HG03521 (cell line): ENCODE data around the gene NR2F1-AS1.

Experiments
- ATAC-seq: cut with Tn5 transposase; IDR thresholded peaks from one replicate; pipeline ENCODE4 v1.9.1; 2021; ENCODE audit warnings: mild to moderate bottlenecking, moderate library complexity; ENCODE audit not compliant: unreplicated experiment

NR2F1-AS1 gene

GRCh38 chr5:93452255-93452654 is 128.8 kb downstream of the NR2F1-AS1 start:
- ATAC-seq = no peak

DNA sequence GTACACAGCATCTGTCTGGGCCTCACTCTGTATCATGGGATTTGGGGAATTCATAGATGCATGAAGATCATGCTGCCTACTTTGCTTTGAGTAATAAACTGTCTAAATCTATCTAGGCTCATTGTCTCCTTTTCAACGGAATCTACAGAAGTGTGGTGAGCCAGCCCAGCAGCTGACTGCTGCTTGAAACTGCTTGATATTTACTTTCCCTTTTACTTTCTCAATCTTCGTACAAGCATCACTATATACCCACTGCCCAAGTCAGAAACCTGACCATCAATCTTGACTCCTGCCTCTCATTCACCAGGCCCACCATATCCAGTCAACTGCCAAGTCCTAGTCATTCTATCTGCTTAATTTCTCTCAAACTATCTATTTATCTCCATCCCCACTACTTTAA is 142.9 kb downstream of the NR2F1-AS1 start:
- no peak for ATAC-seq

DNA sequence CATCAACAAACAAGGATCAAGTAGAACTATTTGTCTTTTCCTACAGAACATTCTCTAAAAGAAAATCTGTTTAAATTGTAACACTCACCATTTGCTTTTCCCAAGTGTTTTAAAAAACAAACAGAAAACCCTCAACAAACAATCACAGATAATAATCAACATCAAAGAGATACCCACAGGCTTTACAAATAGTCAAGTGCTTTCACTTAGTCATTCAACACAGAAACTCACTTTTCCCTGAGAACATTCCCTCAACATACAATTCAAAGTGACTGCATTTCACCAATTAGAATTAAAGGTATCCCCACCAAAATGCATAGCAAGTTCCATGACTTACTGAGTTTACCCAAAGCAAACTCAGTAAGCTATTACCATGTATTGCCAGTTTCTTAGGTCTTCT is 144.9 kb downstream of the NR2F1-AS1 start:
- ATAC-seq = no peak

DNA sequence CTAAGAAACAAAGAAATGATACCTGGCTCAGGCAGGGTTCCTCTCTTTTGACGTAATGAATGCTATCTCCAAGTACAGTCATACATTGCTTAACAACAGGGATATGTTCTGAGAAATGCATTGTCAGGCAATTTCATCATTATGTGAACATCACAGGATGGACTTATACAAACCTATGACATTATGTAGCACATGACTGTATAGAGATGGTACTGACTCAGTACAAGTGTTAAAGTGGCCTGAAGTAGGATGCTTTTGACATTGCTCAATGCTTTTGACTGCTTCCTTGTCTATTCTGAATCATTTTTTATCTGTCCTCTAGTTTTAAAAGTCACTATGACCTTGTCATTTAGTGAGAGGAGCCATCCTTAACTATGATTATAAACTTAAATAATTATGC is 147.6 kb downstream of the NR2F1-AS1 start:
- no peak for ATAC-seq

GRCh38 chr5:93431250-93431649 is 149.8 kb downstream of the NR2F1-AS1 start:
- ATAC-seq = no peak

- no peak for ATAC-seq
These were observed 150.3 kb downstream of the NR2F1-AS1 start for GRCh38 chr5:93430673-93431199.

DNA sequence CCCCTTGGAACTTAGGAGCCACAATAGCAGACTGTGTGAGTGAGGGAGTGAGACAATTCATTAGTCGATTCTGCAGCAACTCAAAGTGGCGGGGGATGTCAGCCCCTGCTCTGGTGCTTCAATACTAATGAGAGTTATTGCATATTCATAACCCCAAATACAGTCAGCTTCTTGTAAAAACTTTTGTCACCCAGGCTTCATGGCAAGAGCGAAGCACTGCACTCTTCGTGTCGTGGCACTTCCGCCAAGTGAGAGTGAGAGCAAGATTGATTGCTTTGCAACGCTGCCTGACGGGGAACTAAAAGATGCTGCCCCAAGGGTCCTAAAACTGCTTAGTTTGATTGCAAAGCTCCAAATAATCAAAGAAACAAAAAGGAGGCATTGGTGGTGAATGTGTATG is 150.9 kb downstream of the NR2F1-AS1 start:
- no peak for ATAC-seq

DNA sequence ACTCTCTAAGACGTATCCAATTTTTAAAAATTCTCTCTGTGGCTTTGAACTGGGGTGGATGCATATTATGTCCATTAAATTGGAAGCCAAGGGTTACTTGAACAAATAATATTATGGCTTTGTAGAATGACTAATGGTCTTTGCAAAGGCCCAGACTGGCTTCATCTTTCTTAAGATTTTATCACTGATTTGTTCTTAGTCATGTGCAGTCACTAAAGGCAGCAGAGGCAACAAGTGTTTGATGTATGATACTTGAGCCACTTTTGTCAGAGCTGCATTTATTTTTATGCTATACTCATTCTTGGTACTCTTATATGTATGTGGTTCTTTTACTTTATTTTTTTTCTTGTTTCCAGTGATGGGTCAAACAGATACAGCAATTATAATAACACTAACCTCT is 152.2 kb downstream of the NR2F1-AS1 start:
- ATAC-seq = no peak

DNA sequence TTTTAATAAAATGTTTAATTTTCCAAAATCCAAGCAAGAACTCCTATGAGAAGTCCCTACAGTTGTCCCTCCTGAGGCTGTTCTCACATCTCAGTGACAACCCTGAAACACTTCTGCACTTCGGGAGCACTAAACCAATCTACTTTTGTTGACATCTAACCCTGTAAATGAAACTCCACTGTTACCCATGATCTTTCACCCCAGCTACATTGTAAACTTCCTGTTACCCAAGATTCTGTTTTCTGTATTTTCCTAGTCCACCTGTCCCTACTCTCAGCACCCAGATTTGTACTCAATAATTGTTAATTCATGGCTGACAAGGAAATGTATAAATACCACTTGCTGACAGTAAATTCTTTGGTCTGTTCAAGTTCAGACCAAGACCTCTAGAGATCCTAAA is 153.7 kb downstream of the NR2F1-AS1 start:
- no peak for ATAC-seq

DNA sequence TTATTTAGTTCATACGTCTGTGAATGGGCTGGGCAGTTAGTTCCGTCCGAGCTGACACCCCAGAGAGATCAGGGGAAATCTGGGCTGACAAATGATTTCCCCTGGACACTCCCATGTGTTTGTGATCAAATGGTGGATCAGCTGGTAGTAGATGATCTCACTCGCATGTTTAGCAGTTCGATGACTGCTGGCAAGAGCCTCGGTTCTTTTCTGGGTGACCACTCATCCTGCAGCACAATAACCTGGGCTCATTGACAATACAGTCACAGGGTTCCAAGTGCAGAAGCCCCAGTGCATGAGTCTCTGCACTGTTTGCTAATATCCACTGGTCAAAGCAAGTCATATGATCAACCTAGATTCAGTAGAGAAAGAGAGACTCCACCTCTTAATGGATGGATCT is 155.9 kb downstream of the NR2F1-AS1 start:
- ATAC-seq = no peak

- ATAC-seq = no peak
These were observed 157.7 kb downstream of the NR2F1-AS1 start for GRCh38 chr5:93423300-93423699.

DNA sequence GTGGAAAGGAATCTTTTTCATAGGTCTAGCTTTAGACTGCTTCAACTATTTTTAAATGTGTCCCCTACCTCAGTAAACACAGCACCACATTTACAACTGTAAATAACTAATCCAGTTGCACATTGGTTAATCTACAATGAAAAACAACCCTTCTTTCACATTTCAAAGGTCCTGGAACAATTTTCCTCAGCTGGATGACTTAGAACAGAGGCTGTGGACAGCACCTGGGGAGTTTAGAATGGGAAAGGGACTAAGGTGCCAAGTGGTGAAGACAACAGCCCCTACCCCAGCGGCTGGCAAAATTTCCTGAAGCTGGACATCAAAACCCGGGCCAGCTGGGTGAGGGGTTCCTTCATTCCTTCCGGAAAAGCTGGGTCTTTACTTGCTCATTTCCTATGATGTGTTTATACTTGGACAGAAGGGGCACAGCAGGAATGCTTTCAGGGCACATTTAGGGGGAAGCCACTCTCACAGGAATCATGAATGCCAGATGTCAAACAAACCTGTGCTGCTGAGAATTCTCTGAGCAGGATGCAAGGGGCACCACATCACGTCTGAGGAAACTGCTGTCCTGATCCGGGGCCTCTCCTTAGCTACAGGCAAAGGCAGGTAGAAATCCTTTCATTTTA is 158.3 kb downstream of the NR2F1-AS1 start:
- no peak for ATAC-seq

GRCh38 chr5:93421987-93422401 is 159.0 kb downstream of the NR2F1-AS1 start:
- no peak for ATAC-seq

DNA sequence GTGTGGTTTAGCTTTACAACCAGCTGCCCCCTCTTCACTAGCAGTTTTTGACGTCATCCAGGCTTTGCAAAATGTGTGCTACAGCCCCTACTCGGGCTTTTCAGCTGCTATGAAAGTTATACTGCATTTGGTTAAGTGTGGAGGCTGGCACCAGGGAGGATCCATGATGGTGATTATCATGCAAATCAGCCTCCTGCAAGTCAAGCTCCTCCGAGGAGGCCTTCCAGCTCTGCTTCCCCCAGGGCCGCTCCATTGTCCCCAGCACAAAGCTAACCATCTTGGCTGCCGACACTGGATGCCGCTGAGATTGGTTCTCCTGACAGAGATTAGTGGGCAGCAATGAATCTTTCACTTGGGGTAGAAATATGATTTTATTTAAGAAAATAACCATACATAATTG is 159.6 kb downstream of the NR2F1-AS1 start:
- no peak for ATAC-seq

- ATAC-seq = no peak
These were observed 163.5 kb downstream of the NR2F1-AS1 start for GRCh38 chr5:93417490-93417889.

- no peak for ATAC-seq
These were observed 165.2 kb downstream of the NR2F1-AS1 start for GRCh38 chr5:93415819-93416218.

DNA sequence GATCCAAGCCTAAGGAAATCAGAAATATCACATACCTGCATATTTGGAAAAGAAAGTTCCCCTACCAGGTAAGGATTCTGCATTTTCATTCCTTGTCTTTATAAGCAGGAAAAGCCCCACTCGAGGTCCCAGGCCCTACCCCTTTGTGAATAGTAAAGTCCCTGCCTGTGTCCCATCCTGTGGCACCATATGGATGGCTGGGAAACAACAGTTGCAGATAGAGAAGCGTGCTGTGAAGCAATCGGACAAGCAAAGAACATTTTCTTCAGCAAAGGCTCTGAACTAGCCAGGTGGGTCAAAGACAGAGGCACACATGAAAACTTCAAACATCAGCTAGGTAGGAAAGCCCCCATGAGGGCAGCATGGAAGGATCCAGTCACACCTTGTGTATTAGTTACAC is 169.3 kb downstream of the NR2F1-AS1 start:
- no peak for ATAC-seq

DNA sequence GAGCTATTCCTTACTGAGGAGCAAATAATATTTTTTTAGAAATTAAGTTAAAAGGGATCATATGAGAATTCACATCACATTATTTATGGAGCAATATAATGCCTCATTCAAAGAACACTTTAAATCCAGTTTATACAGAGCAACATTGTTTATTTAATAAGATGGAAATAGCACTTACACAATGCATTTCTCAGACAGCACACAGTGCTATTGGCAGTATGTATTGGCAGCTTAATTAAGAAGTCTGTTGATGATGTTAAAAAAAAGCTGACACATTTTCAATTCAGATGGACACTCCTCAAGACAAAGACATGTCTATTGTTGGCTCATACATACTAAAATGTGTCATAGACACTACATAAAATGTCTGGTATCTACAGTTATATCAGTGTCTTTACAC is 171.3 kb downstream of the NR2F1-AS1 start:
- no peak for ATAC-seq

DNA sequence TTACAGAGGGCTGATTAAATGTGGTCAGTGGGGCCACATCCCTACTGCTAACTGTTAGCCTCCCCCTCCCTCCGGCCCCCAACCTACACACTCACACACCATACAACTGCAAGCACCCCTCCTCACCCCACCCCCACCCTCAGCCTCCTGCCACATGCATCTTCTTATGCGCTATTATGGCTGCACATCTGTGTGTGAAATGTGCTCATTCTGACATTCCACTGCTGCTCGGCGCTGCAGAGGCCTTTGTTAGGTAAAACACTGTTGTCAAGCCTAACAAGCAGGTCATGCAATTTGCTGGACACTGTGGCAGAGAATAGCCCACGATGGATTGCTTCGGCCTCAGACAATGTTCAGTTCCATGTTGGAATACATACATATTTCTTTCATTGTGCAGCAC is 173.6 kb downstream of the NR2F1-AS1 start:
- ATAC-seq = no peak

DNA sequence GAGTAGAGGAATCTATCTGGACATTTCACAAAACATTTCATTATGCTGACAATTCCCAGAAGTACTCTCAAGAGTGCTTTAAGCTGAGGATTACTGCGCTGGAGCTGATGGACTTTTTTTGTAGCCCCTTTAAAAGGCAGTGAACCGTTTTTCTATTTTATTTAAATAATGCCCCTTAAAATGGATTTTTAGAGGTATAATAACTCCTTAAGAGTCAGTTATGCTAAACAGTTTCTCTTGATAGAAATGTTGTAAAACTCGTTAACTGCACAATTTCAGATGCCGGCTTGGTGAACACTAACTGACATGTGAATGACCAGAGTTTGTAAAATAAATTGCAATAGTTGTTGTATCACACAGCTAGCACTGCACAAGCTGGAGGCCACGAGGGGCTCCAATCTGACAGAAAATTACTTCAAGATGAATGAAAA is 174.0 kb downstream of the NR2F1-AS1 start:
- no peak for ATAC-seq

GRCh38 chr5:93404246-93404645 is 176.8 kb downstream of the NR2F1-AS1 start:
- ATAC-seq = no peak

DNA sequence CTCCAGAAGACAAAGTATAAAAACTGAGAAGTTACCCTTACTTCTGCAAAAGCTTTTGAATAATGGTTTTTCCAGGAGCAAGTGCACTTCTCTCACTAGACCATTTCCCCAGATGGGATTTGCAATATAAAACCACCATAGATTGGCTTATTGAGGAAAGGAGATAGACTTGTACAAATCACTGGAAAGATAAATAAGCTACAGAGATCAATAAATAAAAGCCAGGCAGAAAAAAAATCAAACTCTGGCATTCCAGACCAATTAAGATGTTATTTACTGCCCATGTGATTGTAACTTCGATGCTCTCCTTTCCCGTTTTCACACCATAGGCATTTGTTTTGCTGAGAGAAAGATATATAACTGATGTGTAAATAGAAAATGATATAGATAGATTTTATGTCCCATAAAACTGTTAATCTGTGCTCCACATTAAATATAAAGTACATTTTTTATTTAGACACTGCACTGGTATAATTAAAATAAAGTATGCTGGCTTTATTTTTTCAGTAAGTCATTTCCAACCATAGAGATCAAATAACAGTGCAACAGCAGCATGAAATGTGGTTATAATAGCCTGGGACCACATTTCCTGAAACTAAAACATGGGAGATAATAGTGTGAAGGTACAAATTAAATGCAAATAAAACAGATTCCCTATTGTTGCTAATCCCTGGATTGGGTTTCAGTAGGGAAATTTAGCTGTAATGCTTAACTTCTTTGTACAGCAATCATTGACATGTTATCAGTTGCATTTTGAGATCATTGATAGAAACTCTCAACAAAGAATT is 177.7 kb downstream of the NR2F1-AS1 start:
- no peak for ATAC-seq
